Psoas muscle (tissue), 8 donors: Measurements from ENCODE around the gene HECTD1. TPM values are rescaled to one million over a fixed set of nuclear protein-coding genes. Genes with fewer than 3 reads are reported as not detected.
"Not testable (repeated sequence)": the region's sequence is repeated elsewhere in the genome, so short reads cannot be mapped to it uniquely, and the experiment has no call there.

Source experiments
- ATAC-seq, 4 donors: fragments of 200-7000 bp; cut with Tn5 transposase; one replicate each; pipeline ENCODE4 v1.9.1; 2020; ENCODE audit warnings: moderate library complexity in 3 of 4, mild to moderate bottlenecking in 2 of 4
- DNase-seq, 2 donors: peaks; one replicate each; pipeline ENCODE4 v3.0.0-alpha.2; 2020
- H3K27ac ChIP-seq: fragments of 200-600 bp; one replicate; pipeline ENCODE4 v1.8.0; 2022
- H3K27me3 ChIP-seq, 3 donors: fragments of 200-600 bp in 1 of 3; one replicate each; pipeline versions ENCODE4 v1.6.1 to v1.8.0; 2013 to 2022; ENCODE audit warnings: low read length in 2 of 3, mild to moderate bottlenecking in 2 of 3, moderate library complexity in 1 of 3; ENCODE audit not compliant: insufficient read depth in 3 of 3
- H3K36me3 ChIP-seq, 2 donors: fragments of 200-600 bp in 1 of 2; one replicate each; pipeline versions ENCODE4 v1.6.1 to v1.8.0; 2013 to 2022; ENCODE audit warnings: low read depth in 1 of 2, mild to moderate bottlenecking in 1 of 2, moderate library complexity in 1 of 2; ENCODE audit not compliant: insufficient read depth in 1 of 2
- H3K4me1 ChIP-seq: fragments of 200-600 bp; one replicate; pipeline ENCODE4 v1.8.0; 2022
- H3K4me3 ChIP-seq: fragments of 200-600 bp; one replicate; pipeline ENCODE4 v1.8.0; 2022; ENCODE audit warnings: mild to moderate bottlenecking
- H3K9me3 ChIP-seq: fragments of 200-600 bp; one replicate; pipeline ENCODE4 v1.8.0; 2022
- CTCF ChIP-seq: fragments of 200-600 bp; IDR thresholded peaks from one replicate; pipeline ENCODE4 v1.8.0; 2022; ENCODE audit warnings: antibody characterized with exemption
- WGBS, 3 donors: extraction: QIAGEN DNeasy Blood & Tissue Kit; methylation state at CpG; one replicate each; pipeline versions ENCODE4 v1.1.6 to v1.1.7; 2013; 5-methylcytosine and 5-hydroxymethylcytosine counted together
- intact Hi-C, 2 donors: fragments of 100-400 bp; cut with DNase I; formaldehyde crosslinking; loops; one replicate each; pipeline versions ENCODE4 v1.11.0 to v1.14.2; 2022
- polyA plus RNA-seq, 3 donors: library from polyadenylated mRNA; stranded (reverse); fragments of 200-250 nt; gene quantifications; one replicate each; pipeline ENCODE4 v1.2.3, GENCODE V29; 2013
- total RNA-seq, 4 donors: library from RNA; stranded (reverse); fragmentation: NEBNext Ultra II Directional in 2 of 4; extraction: Animal tissue kit (Norgen Biotek cat#: 25700) in 2 of 4; gene quantifications; one replicate each; pipeline versions ENCODE4 v1.2.1 to v1.2.4, GENCODE V29; 2021 to 2023
- donor health status: healthy with polysubstance abuse.
- donor health status: DM: no; HTN: no; CAD: no; lungs with moderate emphysema.
- donor health status: Bipolar disorder and iron deficiency.
- donor health status: healthy.
- donor health status: DM: yes; HTN: yes; CAD: no.
- donor health status: DM: no; HTN: no; CAD: no.
- donor health status: DM: no; HTN: no; CAD: no.
- donor health status: DM: yes; HTN: yes; CAD: no.

The HECTD1 gene
- total and polyA plus RNA-seq, 7 donors = 151 to 405 (median 217) TPM

GRCh38 chr14:31197671-31198070, 9.9 kb downstream of the HECTD1 start:
- peaks cover 76% of the 10 kb centered on the region for H3K4me1 ChIP-seq
- no peak for DNase-seq
- H3K27me3 ChIP-seq = no peaks in the 10 kb centered on the region
- no peaks in the 10 kb centered on the region for H3K9me3 ChIP-seq
- H3K27ac ChIP-seq = peak overlapping the region; percentile 68
- WGBS, 3 donors = 92 to 97% (median 96%) methylated on average over 1 of the region's 1 CpG
- peaks cover 2 to 42% of the 10 kb centered on the region in 2 donors for H3K36me3 ChIP-seq
- no peak for TF ChIP-seq CTCF
- no peak overlapping the region for H3K4me3 ChIP-seq
- ATAC-seq = no peak
- intact Hi-C loops = no loop called here

- no peak overlapping the region for H3K4me3 ChIP-seq
- no peaks in the 10 kb centered on the region for H3K9me3 ChIP-seq
- TF ChIP-seq CTCF = no peak
- no peaks in the 10 kb centered on the region for H3K27me3 ChIP-seq
- 76 to 84% (median 82%) methylated on average over 8 of the region's 8 CpGs for WGBS, 3 donors
- ATAC-seq = no peak
- peaks cover 76% of the 10 kb centered on the region for H3K4me1 ChIP-seq
- intact Hi-C loops = no loop called here
- peaks cover 2 to 41% of the 10 kb centered on the region in 2 donors for H3K36me3 ChIP-seq
- no peak for DNase-seq
- H3K27ac ChIP-seq = peak overlapping the region; percentile 68
Measured at GRCh38 chr14:31196839-31197492, 10.6 kb downstream of the HECTD1 start.

- intact Hi-C loops = no loop called here
- no peak for ATAC-seq
- Histone ChIP-seq H3K4me3 (no peak overlapping the region), H3K27me3 (no peaks in the 10 kb centered on the region), H3K9me3 (no peaks in the 10 kb centered on the region), H3K36me3 (peaks cover 2 to 42% of the 10 kb centered on the region in 2 donors), H3K4me1 (peaks cover 60% of the 10 kb centered on the region), H3K27ac (peak overlapping the region; percentile 68)
- no peak for DNase-seq
- no peak for TF ChIP-seq CTCF
Measured at GRCh38 chr14:31194661-31195060, 12.9 kb downstream of the HECTD1 start.

- WGBS, 3 donors = 91 to 94% (median 93%) methylated on average over 3 of the region's 3 CpGs
- no peak for TF ChIP-seq CTCF
- DNase-seq = no peak
- no peak for ATAC-seq
- peaks cover 58% of the 10 kb centered on the region for H3K4me1 ChIP-seq
- peak overlapping the region; percentile 68 for H3K27ac ChIP-seq
- no peaks in the 10 kb centered on the region for H3K9me3 ChIP-seq
- intact Hi-C loops = no loop called here
- H3K27me3 ChIP-seq = no peaks in the 10 kb centered on the region
- H3K4me3 ChIP-seq = no peak overlapping the region
- peaks cover 2 to 44% of the 10 kb centered on the region in 2 donors for H3K36me3 ChIP-seq
Measured at GRCh38 chr14:31194095-31194494, 13.5 kb downstream of the HECTD1 start.

GRCh38 chr14:31192544-31192943, 15.0 kb downstream of the HECTD1 start:
- H3K4me3 ChIP-seq, DNase-seq, H3K27me3 ChIP-seq, H3K9me3 ChIP-seq, H3K27ac ChIP-seq, intact Hi-C loops, ATAC-seq: not testable (repeated sequence)
- Histone ChIP-seq H3K36me3 (peaks cover 2 to 39% of the 10 kb centered on the region in 2 donors), H3K4me1 (peaks cover 44% of the 10 kb centered on the region)
- WGBS, 3 donors = 91 to 96% (median 93%) methylated on average over 8 of the region's 8 CpGs
